HG03139 (cell line): ENCODE results near the gene ARL5A.
"Not testable (repeated sequence)": the region's sequence is repeated elsewhere in the genome, so short reads cannot be mapped to it uniquely, and the experiment has no call there.

Experiments used
- ATAC-seq: cut with Tn5 transposase; IDR thresholded peaks from one replicate; pipeline ENCODE4 v1.9.1; 2021; ENCODE audit not compliant: unreplicated experiment

ARL5A gene

DNA sequence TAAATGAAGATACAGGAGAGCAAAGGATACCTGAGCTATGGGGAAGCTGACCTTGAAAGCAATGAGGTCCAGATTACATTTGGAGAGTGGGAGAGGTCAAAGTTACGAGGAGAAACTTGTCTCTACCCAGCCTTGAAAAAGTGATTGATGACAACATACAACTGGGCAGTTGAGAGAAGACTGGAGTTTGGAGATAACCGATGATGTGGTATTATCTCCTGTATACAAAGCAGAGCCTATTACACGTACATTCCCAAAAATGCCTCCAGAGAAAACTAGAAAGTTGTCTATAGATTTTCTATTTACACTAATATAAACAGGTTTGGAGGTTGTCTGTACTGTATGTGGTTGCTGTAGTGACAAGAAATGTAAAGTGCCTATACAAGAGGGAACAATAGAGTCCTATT, 28.3 kb downstream of the ARL5A start:
- ATAC-seq = no peak

GRCh38 chr2:151796774-151797173, 31.4 kb downstream of the ARL5A start:
- ATAC-seq = no peak

DNA sequence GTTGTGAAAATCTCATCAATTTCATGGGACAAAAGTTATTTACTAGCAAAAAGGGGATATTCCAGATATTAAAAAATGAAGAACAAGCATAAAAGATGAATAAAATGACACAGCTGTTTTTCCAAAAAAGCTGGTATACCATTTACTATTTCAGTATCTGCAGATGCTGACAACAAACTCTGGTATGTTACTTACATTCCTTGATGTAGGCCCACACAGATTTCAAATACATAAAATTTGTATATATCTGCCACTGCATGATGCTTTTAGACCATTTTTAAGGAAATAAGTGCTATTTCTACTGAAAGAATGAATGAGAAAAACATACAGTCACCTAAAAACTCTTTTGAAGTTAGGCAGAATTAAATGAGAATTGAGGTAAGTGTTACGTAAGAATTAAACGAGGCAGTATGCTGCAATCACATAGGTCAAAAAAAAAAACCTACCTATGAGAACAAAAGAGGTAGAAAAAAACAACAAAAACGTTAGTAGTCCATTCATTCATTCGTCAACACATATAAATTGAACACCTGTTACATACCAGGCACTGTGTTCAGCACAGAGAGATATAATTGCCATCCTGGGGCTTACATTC, 32.5 kb downstream of the ARL5A start:
- ATAC-seq = no peak

DNA sequence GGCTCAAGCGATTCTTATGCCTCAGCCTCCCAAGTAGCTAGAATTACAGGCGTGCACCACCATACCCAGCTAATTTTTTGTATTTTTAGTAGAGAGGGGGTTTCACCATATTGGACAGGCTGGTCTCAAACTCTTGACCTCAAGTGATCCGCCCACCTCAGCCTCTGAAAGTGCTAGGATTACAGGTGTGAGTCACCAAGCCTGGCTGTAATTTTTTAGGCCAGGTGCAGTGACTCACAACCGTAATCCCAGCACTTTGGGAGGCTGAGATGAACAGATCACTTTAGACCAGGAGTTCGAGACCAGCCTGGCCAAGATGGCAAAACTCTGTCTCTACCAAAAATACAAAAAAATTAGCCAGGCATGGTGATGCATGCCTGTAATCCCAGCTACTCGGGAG, 33.8 kb downstream of the ARL5A start:
- not testable (repeated sequence) for ATAC-seq

DNA sequence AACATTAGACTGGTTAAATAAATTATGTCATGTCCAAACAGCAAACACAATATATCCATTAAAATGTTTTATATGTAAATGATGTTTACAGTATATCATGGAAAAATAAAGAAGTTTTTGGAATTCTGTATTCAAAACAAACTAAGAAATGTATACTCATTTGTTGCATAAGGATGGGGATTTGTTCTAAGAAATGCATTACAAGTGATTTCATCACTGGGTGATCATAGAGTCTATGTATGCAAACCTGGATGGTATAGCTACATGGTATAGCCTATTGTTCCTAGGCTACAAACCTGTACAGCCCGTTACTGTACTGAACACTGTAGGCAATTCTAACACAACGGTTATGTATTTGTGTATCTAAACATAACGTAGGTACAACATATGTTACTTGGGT, 35.1 kb downstream of the ARL5A start:
- ATAC-seq = no peak

- no peak for ATAC-seq
Measured at GRCh38 chr2:151792589-151792988, 35.6 kb downstream of the ARL5A start.

- ATAC-seq = no peak
Measured at GRCh38 chr2:151791545-151791944, 36.7 kb downstream of the ARL5A start.

GRCh38 chr2:151790689-151791088, 37.5 kb downstream of the ARL5A start:
- no peak for ATAC-seq

DNA sequence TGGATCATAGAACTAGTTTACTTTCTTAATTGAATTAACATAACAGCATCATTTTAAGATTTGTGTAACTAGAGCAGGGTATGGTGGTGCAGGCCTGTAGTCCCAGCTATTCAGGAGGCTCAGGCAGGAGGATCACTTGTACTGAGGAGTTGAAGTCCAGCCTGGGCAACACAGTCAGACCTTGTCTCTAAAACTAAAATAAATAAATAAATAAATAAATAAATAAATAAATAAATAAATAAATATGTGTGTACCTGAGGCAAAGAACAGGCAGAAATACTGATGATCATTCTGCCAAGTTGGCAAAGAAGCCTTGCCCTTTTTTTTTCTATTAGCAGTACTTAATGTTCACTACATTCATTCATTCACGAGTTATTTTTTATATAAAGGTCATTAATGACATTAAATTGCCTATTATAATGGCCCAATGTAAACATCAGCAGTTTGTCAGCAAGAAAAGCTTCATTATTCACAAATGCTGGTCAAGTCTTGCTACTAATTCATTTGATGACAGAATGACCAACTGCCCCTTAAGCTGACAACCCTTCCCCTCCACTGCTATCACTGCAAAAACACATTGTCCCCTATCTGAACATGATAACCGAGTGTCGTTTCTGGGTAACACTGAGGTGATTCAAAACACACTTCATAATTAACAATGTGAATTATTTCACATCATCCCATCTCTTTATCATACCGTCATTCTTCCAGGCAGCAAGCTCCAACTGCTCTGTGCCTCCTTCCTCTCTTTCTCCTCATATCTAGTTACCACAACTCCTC, 39.0 kb downstream of the ARL5A start:
- no peak for ATAC-seq

- ATAC-seq = no peak
Measured at GRCh38 chr2:151786483-151786882, 41.7 kb downstream of the ARL5A start.

GRCh38 chr2:151786077-151786476, 42.1 kb downstream of the ARL5A start:
- ATAC-seq = no peak

GRCh38 chr2:151783133-151783520, 45.1 kb downstream of the ARL5A start:
- no peak for ATAC-seq

GRCh38 chr2:151782378-151783132, 45.7 kb downstream of the ARL5A start:
- no peak for ATAC-seq

GRCh38 chr2:151781642-151782041, 46.6 kb downstream of the ARL5A start:
- ATAC-seq = no peak

- ATAC-seq = no peak
Measured at GRCh38 chr2:151780938-151781337, 47.3 kb downstream of the ARL5A start.

GRCh38 chr2:151777935-151778334, 50.3 kb downstream of the ARL5A start:
- no peak for ATAC-seq

DNA sequence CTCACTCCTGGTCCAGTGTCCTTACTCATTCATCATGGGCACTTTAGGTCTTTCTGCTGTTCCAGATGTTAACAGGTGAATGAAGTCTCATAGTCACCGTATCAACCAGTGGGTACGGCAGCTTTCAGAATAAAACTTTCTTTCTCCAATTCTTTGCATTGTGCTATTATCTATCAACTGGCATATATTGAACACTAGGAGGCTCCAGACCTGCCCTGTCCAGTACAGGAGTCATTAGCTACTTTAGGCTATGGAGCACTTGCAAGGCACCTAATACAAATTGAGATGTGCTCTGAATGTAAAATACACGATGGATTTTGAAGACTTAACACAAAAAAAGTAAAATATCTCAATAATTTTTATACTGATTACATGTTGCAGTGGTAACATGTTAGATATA, 50.7 kb downstream of the ARL5A start:
- ATAC-seq = no peak

DNA sequence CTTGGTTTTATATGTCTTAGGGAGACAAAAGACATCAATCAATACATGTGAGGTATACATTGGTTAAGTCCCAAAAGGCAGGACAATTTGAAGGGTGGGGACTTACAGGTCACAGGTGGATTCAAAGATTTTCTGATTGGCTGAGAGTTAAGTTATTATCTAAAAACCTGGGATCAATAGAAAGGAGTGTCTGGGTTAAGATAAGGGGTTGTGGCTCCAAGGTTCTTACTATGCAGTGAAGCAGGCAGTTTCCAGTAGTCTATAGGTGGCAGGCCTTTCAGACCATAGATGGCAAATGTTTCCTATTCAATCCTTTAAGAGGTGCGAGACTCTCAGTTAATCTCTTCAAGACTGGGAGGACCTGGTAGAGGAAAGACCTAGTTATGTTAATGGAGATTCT, 51.9 kb downstream of the ARL5A start:
- no peak for ATAC-seq

GRCh38 chr2:151775057-151775740, 53.0 kb downstream of the ARL5A start:
- no peak for ATAC-seq

- ATAC-seq = no peak
Measured at GRCh38 chr2:151774506-151774905, 53.7 kb downstream of the ARL5A start.

DNA sequence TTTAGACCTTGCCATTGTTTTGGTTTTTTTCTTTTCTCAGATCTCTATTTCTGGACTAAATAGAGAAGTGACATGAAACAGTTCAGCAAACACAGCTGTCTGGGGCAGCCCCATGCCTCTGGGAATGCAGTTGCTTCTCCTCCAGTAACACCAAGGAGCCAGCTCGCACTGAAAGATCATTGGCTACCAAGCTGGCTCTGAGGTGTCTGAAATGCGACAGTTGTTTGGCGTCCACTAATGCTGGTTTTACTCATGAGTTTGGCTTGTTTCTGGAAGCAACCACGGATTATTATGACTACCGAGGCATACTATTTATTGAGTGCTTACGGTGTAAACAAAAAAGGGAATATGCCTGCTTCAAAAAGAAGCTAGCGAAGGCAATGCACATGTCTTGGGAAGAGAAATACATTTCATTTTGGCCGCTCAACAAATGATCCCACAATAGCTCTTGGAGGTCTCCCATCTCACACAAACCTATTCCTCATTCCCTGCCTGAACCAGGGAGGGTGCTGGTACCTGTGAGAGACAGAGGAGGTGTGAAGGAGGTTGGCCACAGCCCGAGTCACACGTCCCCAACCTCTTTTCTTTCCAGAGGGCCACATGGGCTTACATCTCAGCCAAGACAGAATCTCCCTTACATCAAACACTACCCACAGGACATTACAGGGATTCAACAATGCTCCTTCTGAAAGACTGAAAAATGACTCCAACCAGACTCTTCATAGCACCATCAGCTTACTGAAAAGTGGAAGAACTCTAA, 56.4 kb downstream of the ARL5A start:
- peak; percentile 93 for ATAC-seq
